ENCODE data around the gene HMHB1. TPM values are rescaled to one million over a fixed set of nuclear protein-coding genes. Genes with fewer than 3 reads are reported as not detected.
"Not testable (repeated sequence)": the region's sequence is repeated elsewhere in the genome, so short reads cannot be mapped to it uniquely, and the experiment has no call there.

The HMHB1 gene
- total and polyA plus RNA-seq, 5 donors: not detected

- no peak overlapping the region for H3K27ac ChIP-seq (ENCODE audit: low read length)
- no peaks in the 10 kb centered on the region for H3K9me3 ChIP-seq (ENCODE audit: control insufficient read depth, low read length)
- ATAC-seq (no peak), DNase-seq (no peak)
- no peak overlapping the region for H3K4me3 ChIP-seq (ENCODE audit: low read length)
- intact Hi-C loops (cut with DNase I): no loop called here
- H3K4me1 ChIP-seq (ENCODE audit: control insufficient read depth, insufficient read depth, low read length): peaks cover 6% of the 10 kb centered on the region
- 59% methylated on average over 2 of the region's 2 CpGs for WGBS
- no peaks in the 10 kb centered on the region for H3K27me3 ChIP-seq (ENCODE audit: control insufficient read depth, insufficient read depth)
Observed at GRCh38 chr5:143805861-143806260, 6.1 kb upstream of the HMHB1 start.

GRCh38 chr5:143806579-143806978, 5.4 kb upstream of the HMHB1 start:
- intact Hi-C loops (cut with DNase I): no loop called here
- 15% methylated on average over 2 of the region's 2 CpGs for WGBS
- H3K4me1 ChIP-seq (ENCODE audit: control insufficient read depth, insufficient read depth, low read length): peaks cover 6% of the 10 kb centered on the region
- H3K4me3 ChIP-seq (ENCODE audit: low read length): no peak overlapping the region
- DNase-seq: no peak
- no peak for ATAC-seq
- no peaks in the 10 kb centered on the region for H3K27me3 ChIP-seq (ENCODE audit: control insufficient read depth, insufficient read depth)
- no peaks in the 10 kb centered on the region for H3K9me3 ChIP-seq (ENCODE audit: control insufficient read depth, low read length)
- no peak overlapping the region for H3K27ac ChIP-seq (ENCODE audit: low read length)

DNA sequence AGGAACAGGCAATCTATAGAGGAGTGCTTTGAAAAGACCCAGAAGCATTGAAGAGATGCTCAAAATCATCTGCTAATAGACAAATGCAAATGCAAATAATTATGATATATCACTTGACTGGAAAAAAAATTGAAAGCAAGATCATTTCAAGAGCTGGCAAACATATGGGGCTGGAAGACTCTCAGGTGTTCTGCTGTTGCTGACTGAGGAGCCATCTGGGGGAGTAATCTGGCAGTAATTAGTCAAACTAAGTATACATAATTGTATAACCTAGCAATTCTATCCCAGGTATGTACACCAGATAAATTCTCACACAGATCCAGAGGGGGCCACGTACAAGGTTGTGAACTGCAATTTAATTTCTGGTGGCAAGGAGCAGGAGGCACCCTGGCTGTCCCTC, 4.6 kb upstream of the HMHB1 start:
- intact Hi-C loops (cut with DNase I): no loop called here
- Histone ChIP-seq H3K9me3 (ENCODE audit: control insufficient read depth, low read length) (no peaks in the 10 kb centered on the region), H3K4me1 (ENCODE audit: control insufficient read depth, insufficient read depth, low read length) (peaks cover 6% of the 10 kb centered on the region), H3K27me3 (ENCODE audit: control insufficient read depth, insufficient read depth) (no peaks in the 10 kb centered on the region), H3K27ac (ENCODE audit: low read length) (no peak overlapping the region), H3K4me3 (ENCODE audit: low read length) (no peak overlapping the region)
- ATAC-seq (no peak), DNase-seq (no peak)
- 97% methylated on average over 1 of the region's 1 CpG for WGBS

DNA sequence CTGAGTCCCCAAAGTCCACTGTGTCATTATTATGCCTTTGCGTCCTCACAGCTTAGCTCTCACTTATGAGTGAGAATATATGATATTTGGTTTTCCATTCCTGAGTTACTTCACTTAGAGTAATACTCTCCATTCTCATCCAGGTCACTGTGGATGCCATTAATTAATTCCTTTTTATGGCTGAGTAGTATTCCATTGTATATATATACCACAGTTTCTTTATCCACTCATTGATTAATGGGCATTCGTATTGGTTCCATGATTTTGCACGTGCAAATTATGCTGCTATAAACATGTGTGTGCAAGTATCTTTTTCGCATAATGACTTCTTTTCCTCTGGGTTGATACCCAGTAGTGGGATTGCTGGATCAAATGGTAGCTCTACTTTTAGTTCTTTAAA, 4.4 kb downstream of the HMHB1 start:
- H3K4me1 ChIP-seq (ENCODE audit: control insufficient read depth, insufficient read depth, low read length); H3K27ac ChIP-seq (ENCODE audit: low read length); ATAC-seq; H3K4me3 ChIP-seq (ENCODE audit: low read length); H3K9me3 ChIP-seq (ENCODE audit: control insufficient read depth, low read length); H3K27me3 ChIP-seq (ENCODE audit: control insufficient read depth, insufficient read depth); DNase-seq; intact Hi-C loops (cut with DNase I): not testable (repeated sequence)
- WGBS: 94% methylated on average over 4 of the region's 4 CpGs

DNA sequence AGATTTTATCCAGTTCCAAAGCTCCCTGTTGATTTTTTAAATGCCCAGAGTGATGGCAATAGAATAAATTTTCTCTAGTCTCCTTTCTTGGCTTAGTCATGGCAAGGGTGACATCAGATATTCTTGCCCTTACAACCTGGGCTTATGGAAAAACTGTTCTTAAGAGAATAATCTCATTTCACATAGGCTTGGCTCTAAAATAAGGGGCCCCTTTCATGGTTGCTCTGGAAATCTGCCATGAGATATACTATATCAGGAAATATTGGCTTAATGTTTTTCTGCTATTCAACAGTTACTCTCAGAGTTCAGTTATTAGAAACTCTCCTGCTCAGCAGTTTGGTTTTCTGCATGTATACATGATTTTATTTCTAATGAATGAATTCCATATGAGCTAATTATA, 7.8 kb downstream of the HMHB1 start:
- Histone ChIP-seq H3K4me3 (ENCODE audit: low read length) (no peak overlapping the region), H3K4me1 (ENCODE audit: control insufficient read depth, insufficient read depth, low read length) (no peaks in the 10 kb centered on the region), H3K27ac (ENCODE audit: low read length) (no peak overlapping the region), H3K27me3 (ENCODE audit: control insufficient read depth, insufficient read depth) (no peaks in the 10 kb centered on the region), H3K9me3 (ENCODE audit: control insufficient read depth, low read length) (no peaks in the 10 kb centered on the region)
- no peak for DNase-seq
- ATAC-seq: no peak
- intact Hi-C loops (cut with DNase I): loop anchor here in 3 of 4 donors (10.0 kb wide), 4 partner anchors 405 to 905 kb away; partner anchors contain the start of gene NR3C1 (in 2 of the 3)

DNA sequence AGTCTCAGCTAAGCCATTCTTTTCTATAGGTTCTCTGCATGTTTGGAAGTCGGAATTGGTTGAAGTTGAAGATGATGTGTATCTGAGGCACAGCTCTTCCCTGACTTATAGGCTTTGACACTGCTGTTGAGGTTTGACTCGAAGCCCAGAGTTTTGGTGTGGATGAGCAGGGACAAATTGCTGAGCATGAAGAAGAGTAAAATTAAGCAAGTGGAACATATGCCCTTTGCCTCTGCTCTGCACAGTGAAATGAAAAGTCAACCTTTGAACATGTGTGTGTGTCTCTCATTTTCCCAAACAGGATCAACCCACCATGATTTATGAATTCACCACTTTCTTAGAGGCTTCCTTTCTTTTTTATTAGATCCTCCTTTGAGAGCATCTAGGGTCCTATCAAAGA, 8.5 kb downstream of the HMHB1 start:
- Histone ChIP-seq H3K9me3 (ENCODE audit: control insufficient read depth, low read length) (no peaks in the 10 kb centered on the region), H3K27me3 (ENCODE audit: control insufficient read depth, insufficient read depth) (no peaks in the 10 kb centered on the region), H3K4me1 (ENCODE audit: control insufficient read depth, insufficient read depth, low read length) (peaks cover 2% of the 10 kb centered on the region), H3K27ac (ENCODE audit: low read length) (no peak overlapping the region), H3K4me3 (ENCODE audit: low read length) (no peak overlapping the region)
- ATAC-seq (no peak), DNase-seq (no peak)
- WGBS: 88% methylated on average over 2 of the region's 2 CpGs
- intact Hi-C loops (cut with DNase I): loop anchor here in 3 of 4 donors (10.0 kb wide), 4 partner anchors 406 to 906 kb away; partner anchors contain the start of gene NR3C1 (in 2 of the 3)

DNA sequence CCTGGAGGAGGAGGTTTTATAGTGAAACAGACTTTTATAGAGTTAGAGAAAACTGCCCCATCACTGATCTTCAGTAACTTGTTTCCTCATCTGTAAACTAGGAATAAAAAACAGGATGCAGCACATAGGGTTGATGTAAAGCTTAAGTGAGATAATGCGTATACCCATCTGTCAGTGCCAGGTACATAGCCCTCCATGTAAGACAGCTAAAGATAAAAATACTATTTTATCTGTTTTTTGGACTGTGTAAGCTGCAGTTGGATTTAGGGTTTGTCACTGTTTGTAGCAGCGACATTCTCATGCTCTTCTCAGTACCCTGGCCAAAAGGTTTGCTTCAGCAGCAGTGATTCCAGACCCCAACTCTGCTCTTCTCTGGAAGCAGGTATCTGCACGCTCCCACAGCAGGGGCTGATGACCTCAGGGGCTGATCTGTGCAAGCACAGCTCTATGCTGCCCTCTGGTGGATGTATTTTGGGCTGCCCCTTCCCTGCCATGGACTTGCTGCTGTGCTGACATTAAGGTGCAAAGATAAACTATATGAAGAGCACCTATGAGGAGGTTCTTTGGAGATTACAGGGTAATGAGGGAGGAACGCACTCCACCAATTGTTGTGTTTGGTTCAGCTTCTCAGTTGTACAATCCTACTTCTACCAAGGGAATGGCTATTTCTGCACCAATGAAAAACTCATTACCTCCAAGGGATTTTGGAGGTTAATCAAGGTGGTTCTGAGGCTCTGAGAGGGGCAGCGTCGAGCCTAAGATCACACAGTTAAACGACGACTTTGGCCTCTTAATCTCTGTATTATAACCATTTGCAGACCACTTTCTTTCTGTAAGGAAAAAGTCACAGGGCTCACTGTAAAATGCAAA, 13.1 kb downstream of the HMHB1 start:
- no peak overlapping the region for H3K4me3 ChIP-seq (ENCODE audit: low read length)
- 35% methylated on average over 8 of the region's 8 CpGs for WGBS
- H3K27me3 ChIP-seq (ENCODE audit: control insufficient read depth, insufficient read depth): no peaks in the 10 kb centered on the region
- no peak overlapping the region for H3K27ac ChIP-seq (ENCODE audit: low read length)
- H3K4me1 ChIP-seq (ENCODE audit: control insufficient read depth, insufficient read depth, low read length): peaks cover 2% of the 10 kb centered on the region
- intact Hi-C loops (cut with DNase I): loop anchor here (5.0 to 10.0 kb wide), 5 partner anchors 410 to 910 kb away; partner anchors contain the start of gene NR3C1 (in 2 of the 4)
- DNase-seq (peak; percentile 83 to 90 (median 88)), ATAC-seq (peak; percentile 94)
- H3K9me3 ChIP-seq (ENCODE audit: control insufficient read depth, low read length): no peaks in the 10 kb centered on the region

GRCh38 chr5:143826951-143827444, 15.0 kb downstream of the HMHB1 start:
- peaks cover 2% of the 10 kb centered on the region for H3K4me1 ChIP-seq (ENCODE audit: control insufficient read depth, insufficient read depth, low read length)
- no peak overlapping the region for H3K4me3 ChIP-seq (ENCODE audit: low read length)
- H3K27me3 ChIP-seq (ENCODE audit: control insufficient read depth, insufficient read depth): no peaks in the 10 kb centered on the region
- 82% methylated on average over 3 of the region's 3 CpGs for WGBS
- DNase-seq (no peak), ATAC-seq (no peak)
- intact Hi-C loops (cut with DNase I): loop anchor here (5.0 to 10.0 kb wide), 5 partner anchors 412 to 912 kb away; partner anchors contain the start of gene NR3C1 (in 2 of the 4)
- no peaks in the 10 kb centered on the region for H3K9me3 ChIP-seq (ENCODE audit: control insufficient read depth, low read length)
- H3K27ac ChIP-seq (ENCODE audit: low read length): no peak overlapping the region

DNA sequence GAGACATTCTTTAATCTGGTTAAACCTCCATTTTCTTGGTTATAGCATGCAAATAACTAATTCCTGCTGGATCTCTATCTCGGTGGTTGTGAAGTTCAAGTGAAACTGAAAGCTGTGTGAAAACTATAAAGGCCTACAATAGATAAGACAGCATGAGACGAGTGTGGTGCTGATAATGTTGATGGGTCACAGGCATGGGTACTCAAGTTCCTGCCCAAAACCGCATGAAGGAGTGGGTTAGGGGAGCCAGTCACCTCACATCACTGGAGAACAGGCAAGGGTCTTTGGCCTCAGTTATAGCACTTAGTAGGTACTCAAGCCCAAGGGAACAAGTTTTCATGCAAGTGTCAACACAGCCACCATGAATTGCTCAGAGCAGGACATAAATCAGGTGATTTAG, 16.7 kb downstream of the HMHB1 start:
- whole genome bisulfite sequencing: 32% methylated on average over 3 of the region's 3 CpGs
- ATAC-seq (no peak), DNase-seq (no peak)
- H3K4me1 ChIP-seq (ENCODE audit: control insufficient read depth, insufficient read depth, low read length): peaks cover 2% of the 10 kb centered on the region
- intact Hi-C loops (cut with DNase I): loop anchor here (5.0 to 10.0 kb wide), 5 partner anchors 414 to 914 kb away; partner anchors contain the start of gene NR3C1 (in 2 of the 4)
- no peak overlapping the region for H3K27ac ChIP-seq (ENCODE audit: low read length)
- no peaks in the 10 kb centered on the region for H3K27me3 ChIP-seq (ENCODE audit: control insufficient read depth, insufficient read depth)
- no peak overlapping the region for H3K4me3 ChIP-seq (ENCODE audit: low read length)
- no peaks in the 10 kb centered on the region for H3K9me3 ChIP-seq (ENCODE audit: control insufficient read depth, low read length)

- WGBS: 83% methylated on average over 4 of the region's 4 CpGs
- no peaks in the 10 kb centered on the region for H3K9me3 ChIP-seq (ENCODE audit: control insufficient read depth, low read length)
- no peak overlapping the region for H3K4me3 ChIP-seq (ENCODE audit: low read length)
- no peaks in the 10 kb centered on the region for H3K27me3 ChIP-seq (ENCODE audit: control insufficient read depth, insufficient read depth)
- intact Hi-C loops (cut with DNase I): loop anchor here in 1 of 4 donors (10.0 kb wide), 1 partner anchor 292 kb away; no protein-coding TSS in a partner anchor
- no peaks in the 10 kb centered on the region for H3K4me1 ChIP-seq (ENCODE audit: control insufficient read depth, insufficient read depth, low read length)
- H3K27ac ChIP-seq (ENCODE audit: low read length): no peak overlapping the region
- no peak for ATAC-seq
- DNase-seq: no peak
Observed at GRCh38 chr5:143833177-143833576, 21.2 kb downstream of the HMHB1 start.

DNA sequence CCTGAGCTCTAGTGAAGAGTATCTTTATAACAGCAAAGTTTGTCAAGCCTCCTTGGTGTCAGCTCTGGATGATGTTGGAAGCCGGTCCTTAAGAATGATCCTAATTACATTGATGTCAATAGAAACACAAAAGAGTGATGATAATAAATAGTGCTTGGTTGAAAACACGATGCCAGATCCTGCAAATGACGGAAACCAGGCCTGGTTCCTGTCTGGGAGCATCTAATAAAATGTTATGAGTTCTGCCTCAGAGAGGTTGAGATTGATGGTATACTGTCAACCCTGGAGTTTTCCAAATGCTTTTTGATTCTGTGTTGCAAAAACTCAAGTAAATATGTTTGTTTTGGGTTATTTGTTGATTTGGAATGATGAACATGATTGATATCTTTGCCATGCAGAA, 23.3 kb downstream of the HMHB1 start:
- Histone ChIP-seq H3K27me3 (ENCODE audit: control insufficient read depth, insufficient read depth) (no peaks in the 10 kb centered on the region), H3K4me3 (ENCODE audit: low read length) (no peak overlapping the region), H3K4me1 (ENCODE audit: control insufficient read depth, insufficient read depth, low read length) (no peaks in the 10 kb centered on the region), H3K9me3 (ENCODE audit: control insufficient read depth, low read length) (no peaks in the 10 kb centered on the region), H3K27ac (ENCODE audit: low read length) (no peak overlapping the region)
- WGBS: 82% methylated on average over 3 of the region's 3 CpGs
- ATAC-seq: no peak
- intact Hi-C loops (cut with DNase I): loop anchor here in 1 of 4 donors (10.0 kb wide), 1 partner anchor 290 kb away; no protein-coding TSS in a partner anchor
- no peak for DNase-seq

Data from right cardiac atrium (tissue), 5 donors.